T-helper 2 cell treated with Interferon-gamma antibody and Interleukin-4, amounts not matched to agents 100 ng/mL and 5 ng/mL, for 36 hours (primary cell): ENCODE measurements around the gene KRTAP2-3. TPM values are rescaled to one million over a fixed set of nuclear protein-coding genes. Genes with fewer than 3 reads are reported as not detected.
"Not testable (repeated sequence)": the region's sequence is repeated elsewhere in the genome, so short reads cannot be mapped to it uniquely, and the experiment has no call there.

Source experiments
- intact Hi-C: fragments of 100-400 bp; cut with micrococcal nuclease; formaldehyde crosslinking; loops from one replicate; pipeline ENCODE4 v1.15.1; 2023
- total RNA-seq: library from RNA; stranded (reverse); gene quantifications from 2 replicates; pipeline ENCODE4 v1.2.3, GENCODE V29; 2022

Gene KRTAP2-3
- total RNA-seq, 1 donor from 2014 or later = not detected

- intact Hi-C loops = not testable (repeated sequence)
Observed at GRCh38 chr17:41034346-41034935, 25.5 kb downstream of the KRTAP2-3 start, which contains the start of gene KRTAP1-3. TSS of gene KRTAP1-3 (minus strand) at chr17:41034874. CDS start at chr17:41034821, 53 bp downstream.

- intact Hi-C loops = no loop called here
Observed at GRCh38 chr17:41029633-41030245, 30.2 kb downstream of the KRTAP2-3 start, which contains the start of gene KRTAP1-4. TSS of gene KRTAP1-4 (minus strand) at chr17:41030195. CDS start at chr17:41030078, 117 bp downstream.

- intact Hi-C loops = no loop called here
Observed at GRCh38 chr17:41026715-41027471, 33.0 kb downstream of the KRTAP2-3 start, which contains the start of gene KRTAP1-5. TSS of gene KRTAP1-5 (minus strand) at chr17:41027208. CDS start at chr17:41027155, 53 bp downstream.

GRCh38 chr17:41024697-41025096, 35.2 kb downstream of the KRTAP2-3 start:
- intact Hi-C loops = no loop called here

- intact Hi-C loops = no loop called here
Observed at GRCh38 chr17:41020336-41020735, 39.6 kb downstream of the KRTAP2-3 start.

- intact Hi-C loops = no loop called here
Observed at GRCh38 chr17:41019415-41019814, 40.5 kb downstream of the KRTAP2-3 start.

GRCh38 chr17:41018541-41018940, 41.4 kb downstream of the KRTAP2-3 start:
- intact Hi-C loops = no loop called here

GRCh38 chr17:41016578-41017215, 43.2 kb downstream of the KRTAP2-3 start:
- intact Hi-C loops = no loop called here

- intact Hi-C loops = no loop called here
Observed at GRCh38 chr17:41015454-41015853, 44.5 kb downstream of the KRTAP2-3 start.

GRCh38 chr17:41013606-41014005, 46.3 kb downstream of the KRTAP2-3 start:
- intact Hi-C loops = no loop called here

- intact Hi-C loops = no loop called here
Observed at GRCh38 chr17:41013181-41013580, 46.7 kb downstream of the KRTAP2-3 start.

- intact Hi-C loops = no loop called here
Observed at GRCh38 chr17:41012326-41013120, 47.4 kb downstream of the KRTAP2-3 start.

GRCh38 chr17:41010441-41010840, 49.5 kb downstream of the KRTAP2-3 start:
- intact Hi-C loops = no loop called here

- intact Hi-C loops = no loop called here
Observed at GRCh38 chr17:41009936-41010335, 50.0 kb downstream of the KRTAP2-3 start.

- intact Hi-C loops = no loop called here
Observed at GRCh38 chr17:41009301-41009760, 50.6 kb downstream of the KRTAP2-3 start.

Other genes with a start within 250 kb of the KRTAP2-3 start
- 29.9 and 32.8 TPM in 2 replicates for gene KRT10, start 237.5 kb downstream of the KRTAP2-3 start, total RNA-seq
- gene KRT12, start 192.9 kb downstream of the KRTAP2-3 start, total RNA-seq = not detected in 2 replicates
- gene KRT20, start 174.9 kb downstream of the KRTAP2-3 start, total RNA-seq = not detected in 2 replicates
- not detected in 2 replicates for gene KRT23, start 122.5 kb downstream of the KRTAP2-3 start, total RNA-seq
- gene KRT39, start 93.2 kb downstream of the KRTAP2-3 start, total RNA-seq = not detected in 2 replicates
- gene KRT40, start 75.8 kb downstream of the KRTAP2-3 start, total RNA-seq = not detected in 2 replicates
- gene KRTAP3-3, start 66.0 kb downstream of the KRTAP2-3 start, total RNA-seq = not detected in 2 replicates
- gene KRTAP3-2, start 60.2 kb downstream of the KRTAP2-3 start, total RNA-seq = not detected in 2 replicates
- gene KRTAP3-1, start 51.0 kb downstream of the KRTAP2-3 start, total RNA-seq = not detected in 2 replicates
- not detected in 2 replicates for gene KRTAP1-5, start 32.9 kb downstream of the KRTAP2-3 start, total RNA-seq
- gene KRTAP1-4, start 29.9 kb downstream of the KRTAP2-3 start, total RNA-seq = not detected in 2 replicates
- not detected in 2 replicates for gene KRTAP1-3, start 25.2 kb downstream of the KRTAP2-3 start, total RNA-seq
- not detected in 2 replicates for gene KRTAP1-1, start 18.7 kb downstream of the KRTAP2-3 start, total RNA-seq
- not detected in 2 replicates for gene KRTAP2-1, start 12.8 kb downstream of the KRTAP2-3 start, total RNA-seq
- not detected in 2 replicates for gene KRTAP2-2, start 4.9 kb downstream of the KRTAP2-3 start, total RNA-seq
- not detected in 2 replicates for gene KRTAP2-4, start 5.8 kb upstream of the KRTAP2-3 start, total RNA-seq
- gene KRTAP4-7, start 24.0 kb upstream of the KRTAP2-3 start, total RNA-seq = not detected in 2 replicates
- gene KRTAP4-8, start 38.0 kb upstream of the KRTAP2-3 start, total RNA-seq = not detected in 2 replicates
- not detected in 2 replicates for gene KRTAP4-16, start 42.1 kb upstream of the KRTAP2-3 start, total RNA-seq
- not detected in 2 replicates for gene KRTAP4-9, start 45.3 kb upstream of the KRTAP2-3 start, total RNA-seq
- not detected in 2 replicates for gene KRTAP4-11, start 58.3 kb upstream of the KRTAP2-3 start, total RNA-seq
- not detected in 2 replicates for gene KRTAP4-12, start 64.1 kb upstream of the KRTAP2-3 start, total RNA-seq
- gene KRTAP4-6, start 80.4 kb upstream of the KRTAP2-3 start, total RNA-seq = not detected in 2 replicates
- gene KRTAP4-5, start 89.7 kb upstream of the KRTAP2-3 start, total RNA-seq = not detected in 2 replicates
- gene KRTAP4-4, start 100.6 kb upstream of the KRTAP2-3 start, total RNA-seq = not detected in 2 replicates
- not detected in 2 replicates for gene KRTAP4-3, start 108.1 kb upstream of the KRTAP2-3 start, total RNA-seq
- gene KRTAP4-2, start 118.1 kb upstream of the KRTAP2-3 start, total RNA-seq = not detected in 2 replicates
- not detected in 2 replicates for gene KRTAP4-1, start 124.8 kb upstream of the KRTAP2-3 start, total RNA-seq
- gene KRTAP9-1, start 129.8 kb upstream of the KRTAP2-3 start, total RNA-seq = not detected in 2 replicates
- not detected in 2 replicates for gene KRTAP9-2, start 166.5 kb upstream of the KRTAP2-3 start, total RNA-seq
- not detected in 2 replicates for gene KRTAP9-3, start 172.3 kb upstream of the KRTAP2-3 start, total RNA-seq
- gene KRTAP9-8, start 177.9 kb upstream of the KRTAP2-3 start, total RNA-seq = not detected in 2 replicates
- not detected in 2 replicates for gene KRTAP9-4, start 189.6 kb upstream of the KRTAP2-3 start, total RNA-seq
- gene KRTAP9-9, start 195.3 kb upstream of the KRTAP2-3 start, total RNA-seq = not detected in 2 replicates
- not detected in 2 replicates for gene KRTAP9-6, start 205.3 kb upstream of the KRTAP2-3 start, total RNA-seq
- gene KRTAP9-7, start 215.6 kb upstream of the KRTAP2-3 start, total RNA-seq = not detected in 2 replicates
- not detected in 2 replicates for gene KRTAP29-1, start 242.7 kb upstream of the KRTAP2-3 start, total RNA-seq
- not detected in 2 replicates for gene KRTAP16-1, start 249.2 kb upstream of the KRTAP2-3 start, total RNA-seq